ENCODE results near the gene TCTN1.

Gene TCTN1

GRCh38 chr12:110690127-110690430 lies 76.2 kb downstream of the TCTN1 start:
- Histone ChIP-seq H3K4me3 (ENCODE audit: insufficient read depth, low read depth, low read length) (no peak overlapping the region), H3K27me3 (ENCODE audit: control insufficient read depth, insufficient read depth, low read length, poor library complexity, severe bottlenecking) (peaks cover 29% of the 10 kb centered on the region), H3K36me3 (ENCODE audit: control insufficient read depth, insufficient read depth, low read length) (no peaks in the 10 kb centered on the region), H3K4me1 (ENCODE audit: control insufficient read depth, insufficient read depth, low read length) (peaks cover 10% of the 10 kb centered on the region), H3K27ac (ENCODE audit: insufficient read depth, low read depth, low read length, poor library complexity, severe bottlenecking) (no peak overlapping the region), H3K9me3 (ENCODE audit: control insufficient read depth, low read length) (no peaks in the 10 kb centered on the region)
- WGBS, 2 experiments: 76% methylated on average over 4 of the region's 4 CpGs

- Histone ChIP-seq H3K27me3 (ENCODE audit: control insufficient read depth, insufficient read depth, low read length, poor library complexity, severe bottlenecking) (peaks cover 4% of the 10 kb centered on the region), H3K9me3 (ENCODE audit: control insufficient read depth, low read length) (no peaks in the 10 kb centered on the region), H3K4me1 (ENCODE audit: control insufficient read depth, insufficient read depth, low read length) (peaks cover 10% of the 10 kb centered on the region), H3K27ac (ENCODE audit: insufficient read depth, low read depth, low read length, poor library complexity, severe bottlenecking) (no peak overlapping the region), H3K4me3 (ENCODE audit: insufficient read depth, low read depth, low read length) (no peak overlapping the region), H3K36me3 (ENCODE audit: control insufficient read depth, insufficient read depth, low read length) (no peaks in the 10 kb centered on the region)
- 93 to 96% methylated on average over 7 of the region's 7 CpGs for WGBS, 2 experiments
These were observed 79.8 kb downstream of the TCTN1 start for GRCh38 chr12:110693731-110694130.

- Histone ChIP-seq H3K4me3 (ENCODE audit: insufficient read depth, low read depth, low read length) (no peak overlapping the region), H3K4me1 (ENCODE audit: control insufficient read depth, insufficient read depth, low read length) (peaks cover 9% of the 10 kb centered on the region), H3K27me3 (ENCODE audit: control insufficient read depth, insufficient read depth, low read length, poor library complexity, severe bottlenecking) (peaks cover 3% of the 10 kb centered on the region), H3K9me3 (ENCODE audit: control insufficient read depth, low read length) (no peaks in the 10 kb centered on the region), H3K27ac (ENCODE audit: insufficient read depth, low read depth, low read length, poor library complexity, severe bottlenecking) (no peak overlapping the region), H3K36me3 (ENCODE audit: control insufficient read depth, insufficient read depth, low read length) (no peaks in the 10 kb centered on the region)
- 90 to 94% methylated on average over 12 of the region's 12 CpGs for WGBS, 2 experiments
These were observed 80.5 kb downstream of the TCTN1 start for GRCh38 chr12:110694330-110694901.

GRCh38 chr12:110696283-110696682 lies 82.4 kb downstream of the TCTN1 start:
- 90 to 91% methylated on average over 3 of the region's 3 CpGs for WGBS, 2 experiments
- Histone ChIP-seq H3K4me3 (ENCODE audit: insufficient read depth, low read depth, low read length) (no peak overlapping the region), H3K9me3 (ENCODE audit: control insufficient read depth, low read length) (no peaks in the 10 kb centered on the region), H3K36me3 (ENCODE audit: control insufficient read depth, insufficient read depth, low read length) (no peaks in the 10 kb centered on the region), H3K27me3 (ENCODE audit: control insufficient read depth, insufficient read depth, low read length, poor library complexity, severe bottlenecking) (no peaks in the 10 kb centered on the region), H3K27ac (ENCODE audit: insufficient read depth, low read depth, low read length, poor library complexity, severe bottlenecking) (no peak overlapping the region), H3K4me1 (ENCODE audit: control insufficient read depth, insufficient read depth, low read length) (no peaks in the 10 kb centered on the region)

GRCh38 chr12:110697236-110697635 lies 83.3 kb downstream of the TCTN1 start:
- Histone ChIP-seq H3K9me3 (ENCODE audit: control insufficient read depth, low read length) (no peaks in the 10 kb centered on the region), H3K4me1 (ENCODE audit: control insufficient read depth, insufficient read depth, low read length) (no peaks in the 10 kb centered on the region), H3K36me3 (ENCODE audit: control insufficient read depth, insufficient read depth, low read length) (no peaks in the 10 kb centered on the region), H3K27ac (ENCODE audit: insufficient read depth, low read depth, low read length, poor library complexity, severe bottlenecking) (no peak overlapping the region), H3K27me3 (ENCODE audit: control insufficient read depth, insufficient read depth, low read length, poor library complexity, severe bottlenecking) (no peaks in the 10 kb centered on the region), H3K4me3 (ENCODE audit: insufficient read depth, low read depth, low read length) (no peak overlapping the region)
- 94 to 95% methylated on average over 2 of the region's 2 CpGs for WGBS, 2 experiments

GRCh38 chr12:110698171-110698902 lies 84.4 kb downstream of the TCTN1 start:
- Histone ChIP-seq H3K36me3 (ENCODE audit: control insufficient read depth, insufficient read depth, low read length) (no peaks in the 10 kb centered on the region), H3K4me1 (ENCODE audit: control insufficient read depth, insufficient read depth, low read length) (no peaks in the 10 kb centered on the region), H3K27me3 (ENCODE audit: control insufficient read depth, insufficient read depth, low read length, poor library complexity, severe bottlenecking) (no peaks in the 10 kb centered on the region), H3K27ac (ENCODE audit: insufficient read depth, low read depth, low read length, poor library complexity, severe bottlenecking) (no peak overlapping the region), H3K4me3 (ENCODE audit: insufficient read depth, low read depth, low read length) (no peak overlapping the region), H3K9me3 (ENCODE audit: control insufficient read depth, low read length) (no peaks in the 10 kb centered on the region)
- 64% methylated on average over 20 of the region's 20 CpGs for WGBS, 2 experiments

Measured in ectodermal cell (in vitro differentiated cells).